Liver (tissue), 9 donors: ENCODE results near the gene CDCA8. TPM values are rescaled to one million over a fixed set of nuclear protein-coding genes. Genes with fewer than 3 reads are reported as not detected.

ENCODE experiments used
- DNase-seq: peaks from one replicate; pipeline ENCODE4 v3.0.0-alpha.2; 2017; ENCODE audit warnings: low spot score
- H3K27ac ChIP-seq, 2 donors: one replicate each; pipeline ENCODE4 v1.7.0; 2013; ENCODE audit warnings: inconsistent platforms in 2 of 2, low read length in 2 of 2, control low read depth in 1 of 2, low read depth in 1 of 2, mild to moderate bottlenecking in 1 of 2
- H3K27me3 ChIP-seq, 4 donors: one replicate each; pipeline versions ENCODE4 v1.6.1 to v1.7.0; 2013; ENCODE audit warnings: low read length in 3 of 4, inconsistent platforms in 1 of 4, mild to moderate bottlenecking in 1 of 4, moderate library complexity in 1 of 4; ENCODE audit not compliant: control insufficient read depth in 4 of 4, insufficient read depth in 4 of 4
- H3K36me3 ChIP-seq, 4 donors: one replicate each; pipeline versions ENCODE4 v1.6.1 to v1.7.0; 2013; ENCODE audit warnings: low read length in 3 of 4, mild to moderate bottlenecking in 3 of 4, low read depth in 1 of 4, moderate library complexity in 1 of 4; ENCODE audit not compliant: control insufficient read depth in 4 of 4, insufficient read depth in 3 of 4
- H3K4me1 ChIP-seq, 4 donors: one replicate each; pipeline versions ENCODE4 v1.6.1 to v1.7.0; 2013; ENCODE audit warnings: low read length in 3 of 4, mild to moderate bottlenecking in 3 of 4, moderate library complexity in 1 of 4; ENCODE audit not compliant: control insufficient read depth in 4 of 4, insufficient read depth in 4 of 4
- H3K4me3 ChIP-seq, 3 donors: one replicate each; pipeline versions ENCODE4 v1.6.1 to v1.7.0; 2013; ENCODE audit warnings: low read length in 3 of 3, control low read depth in 1 of 3, low read depth in 1 of 3, mild to moderate bottlenecking in 1 of 3
- H3K9ac ChIP-seq, 2 donors: one replicate each; pipeline ENCODE4 v1.7.0; 2013; ENCODE audit warnings: low read length in 2 of 2, mild to moderate bottlenecking in 2 of 2, moderate library complexity in 2 of 2, control low read depth in 1 of 2, low read depth in 1 of 2
- H3K9me3 ChIP-seq, 4 donors: one replicate each; pipeline versions ENCODE4 v1.6.1 to v1.7.0; 2013; ENCODE audit warnings: low read length in 3 of 4; ENCODE audit not compliant: control insufficient read depth in 4 of 4
- EGR1 ChIP-seq, 2 donors: IDR thresholded peaks; 2 replicates each; pipeline ENCODE4 v1.6.1; 2016 to 2018; ENCODE audit warnings: antibody characterized with exemption in 2 of 2, low read depth in 2 of 2
- FOXA1 ChIP-seq: IDR thresholded peaks from 2 replicates; pipeline ENCODE4 v1.6.1; 2016; ENCODE audit warnings: antibody characterized with exemption
- FOXA2 ChIP-seq: IDR thresholded peaks from 2 replicates; pipeline ENCODE4 v1.6.1; 2016; ENCODE audit warnings: antibody characterized with exemption
- HNF4A ChIP-seq, 2 donors: conservative IDR thresholded peaks; 2 replicates each; pipeline ENCODE4 v1.6.1; 2016; ENCODE audit warnings: antibody characterized with exemption in 2 of 2, mild to moderate bottlenecking in 2 of 2
- HNF4G ChIP-seq: IDR thresholded peaks from 2 replicates; pipeline ENCODE4 v1.6.1; 2016; ENCODE audit warnings: antibody characterized with exemption
- JUND ChIP-seq, 2 donors: IDR thresholded peaks; 2 replicates each; pipeline ENCODE4 v1.6.1; 2016; ENCODE audit warnings: antibody characterized with exemption in 2 of 2
- NR2F2 ChIP-seq: IDR thresholded peaks from 2 replicates; pipeline ENCODE4 v1.6.1; 2016; ENCODE audit warnings: antibody characterized with exemption
- RAD21 ChIP-seq, 2 donors: IDR thresholded peaks; 2 replicates each; pipeline ENCODE4 v1.6.1; 2016; ENCODE audit warnings: antibody characterized with exemption in 2 of 2, mild to moderate bottlenecking in 2 of 2
- RXRA ChIP-seq, 2 donors: IDR thresholded peaks; 2 replicates each; pipeline ENCODE4 v1.6.1; 2017 to 2018; ENCODE audit warnings: antibody characterized with exemption in 2 of 2, mild to moderate bottlenecking in 1 of 2
- SP1 ChIP-seq: IDR thresholded peaks from 2 replicates; pipeline ENCODE4 v1.6.1; 2018; ENCODE audit warnings: antibody characterized with exemption, mild to moderate bottlenecking
- TAF1 ChIP-seq: conservative IDR thresholded peaks from 2 replicates; pipeline ENCODE4 v1.6.1; 2016; ENCODE audit warnings: antibody characterized with exemption, mild to moderate bottlenecking
- YY1 ChIP-seq: IDR thresholded peaks from 2 replicates; pipeline ENCODE4 v1.6.1; 2016; ENCODE audit warnings: antibody characterized with exemption, mild to moderate bottlenecking
- WGBS: extraction: QIAGEN DNeasy Blood & Tissue Kit; methylation state at CpG from one replicate; pipeline ENCODE4 v1.1.7; 2013; 5-methylcytosine and 5-hydroxymethylcytosine counted together
- polyA plus RNA-seq, 2 donors: library from polyadenylated mRNA; stranded (reverse) in 1 of 2; unstranded in 1 of 2; fragments of 200-250 nt in 1 of 2; fragments of >200 nt in 1 of 2; fragmentation: Nextera tagmentation in 1 of 2; extraction: Ambion mirVana in 1 of 2; gene quantifications; one replicate each; pipeline versions ENCODE4 v1.2.1 to v1.2.3, GENCODE V29; 2013 to 2015
- total RNA-seq, 2 donors: library from RNA; depleted of rRNA; stranded (reverse); fragments of >200 nt; gene quantifications; one replicate each; pipeline ENCODE4 v1.2.3, GENCODE V29; 2014
- TF ChIP-seq, protein P1 (sequence below): IDR thresholded peaks from 2 replicates; pipeline ENCODE4 v1.6.1; 2016; ENCODE audit warnings: antibody characterized with exemption
- TF ChIP-seq, protein P2 (sequence below): fragments of 150-350 bp; IDR thresholded peaks from 2 replicates; pipeline ENCODE4 v1.5.1; 2017; ENCODE audit warnings: improper control_type of control experiment, low read depth, low read length; ENCODE audit not compliant: missing input control
- TF ChIP-seq, protein P3 (sequence below): IDR thresholded peaks from 2 replicates; pipeline ENCODE4 v1.6.1; 2016; ENCODE audit warnings: antibody characterized with exemption
- TF ChIP-seq, protein P4 (sequence below): IDR thresholded peaks from 2 replicates; pipeline ENCODE4 v1.6.1; 2016; ENCODE audit warnings: antibody characterized with exemption, mild to moderate bottlenecking
- TF ChIP-seq, protein P5 (sequence below): IDR thresholded peaks from 2 replicates; pipeline ENCODE4 v1.6.1; 2016; ENCODE audit warnings: antibody characterized with exemption
- donor health status: healthy.
- donor health status: healthy.
- donor health status: healthy.
- donor health status: healthy.
- donor health status: healthy.

The CDCA8 gene
- total and polyA plus RNA-seq, 4 donors = 0.25 to 16.5 (median 1.4) TPM

DNA sequence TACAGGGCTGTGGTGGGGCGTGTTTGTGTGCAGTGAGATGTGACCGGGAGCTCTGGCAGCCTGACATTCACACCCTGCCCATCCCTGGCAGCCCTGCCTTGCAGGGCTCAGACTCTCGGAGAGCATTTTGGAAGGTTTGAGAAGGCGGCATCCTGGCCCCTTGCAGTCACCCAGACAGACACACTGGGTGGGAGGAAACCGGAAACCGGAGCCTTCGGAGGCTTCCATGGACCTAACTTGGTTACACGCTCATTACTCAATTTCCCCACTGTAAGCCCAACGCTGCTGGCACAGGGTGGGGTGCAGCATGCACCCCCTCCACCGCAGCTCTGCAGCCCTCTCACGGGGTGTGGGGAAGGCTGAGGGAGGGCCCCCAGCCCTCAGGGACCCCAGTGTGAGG lies 35.4 kb upstream of the CDCA8 start:
- TF ChIP-seq NR2F2 (no peak), RAD21 (IDR thresholded peaks at IDR 0.05) (no peak), SP1 (no peak), FOXA2 (no peak), FOXA1 (no peak), HNF4A (conservative IDR thresholded peaks at IDR 0.05) (no peak), YY1 (no peak)
- TF ChIP-seq, protein P1, sequence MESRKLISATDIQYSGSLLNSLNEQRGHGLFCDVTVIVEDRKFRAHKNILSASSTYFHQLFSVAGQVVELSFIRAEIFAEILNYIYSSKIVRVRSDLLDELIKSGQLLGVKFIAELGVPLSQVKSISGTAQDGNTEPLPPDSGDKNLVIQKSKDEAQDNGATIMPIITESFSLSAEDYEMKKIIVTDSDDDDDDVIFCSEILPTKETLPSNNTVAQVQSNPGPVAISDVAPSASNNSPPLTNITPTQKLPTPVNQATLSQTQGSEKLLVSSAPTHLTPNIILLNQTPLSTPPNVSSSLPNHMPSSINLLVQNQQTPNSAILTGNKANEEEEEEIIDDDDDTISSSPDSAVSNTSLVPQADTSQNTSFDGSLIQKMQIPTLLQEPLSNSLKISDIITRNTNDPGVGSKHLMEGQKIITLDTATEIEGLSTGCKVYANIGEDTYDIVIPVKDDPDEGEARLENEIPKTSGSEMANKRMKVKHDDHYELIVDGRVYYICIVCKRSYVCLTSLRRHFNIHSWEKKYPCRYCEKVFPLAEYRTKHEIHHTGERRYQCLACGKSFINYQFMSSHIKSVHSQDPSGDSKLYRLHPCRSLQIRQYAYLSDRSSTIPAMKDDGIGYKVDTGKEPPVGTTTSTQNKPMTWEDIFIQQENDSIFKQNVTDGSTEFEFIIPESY = no peak
- TF ChIP-seq, protein P2, sequence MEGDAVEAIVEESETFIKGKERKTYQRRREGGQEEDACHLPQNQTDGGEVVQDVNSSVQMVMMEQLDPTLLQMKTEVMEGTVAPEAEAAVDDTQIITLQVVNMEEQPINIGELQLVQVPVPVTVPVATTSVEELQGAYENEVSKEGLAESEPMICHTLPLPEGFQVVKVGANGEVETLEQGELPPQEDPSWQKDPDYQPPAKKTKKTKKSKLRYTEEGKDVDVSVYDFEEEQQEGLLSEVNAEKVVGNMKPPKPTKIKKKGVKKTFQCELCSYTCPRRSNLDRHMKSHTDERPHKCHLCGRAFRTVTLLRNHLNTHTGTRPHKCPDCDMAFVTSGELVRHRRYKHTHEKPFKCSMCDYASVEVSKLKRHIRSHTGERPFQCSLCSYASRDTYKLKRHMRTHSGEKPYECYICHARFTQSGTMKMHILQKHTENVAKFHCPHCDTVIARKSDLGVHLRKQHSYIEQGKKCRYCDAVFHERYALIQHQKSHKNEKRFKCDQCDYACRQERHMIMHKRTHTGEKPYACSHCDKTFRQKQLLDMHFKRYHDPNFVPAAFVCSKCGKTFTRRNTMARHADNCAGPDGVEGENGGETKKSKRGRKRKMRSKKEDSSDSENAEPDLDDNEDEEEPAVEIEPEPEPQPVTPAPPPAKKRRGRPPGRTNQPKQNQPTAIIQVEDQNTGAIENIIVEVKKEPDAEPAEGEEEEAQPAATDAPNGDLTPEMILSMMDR = no peak
- TF ChIP-seq, protein P3, sequence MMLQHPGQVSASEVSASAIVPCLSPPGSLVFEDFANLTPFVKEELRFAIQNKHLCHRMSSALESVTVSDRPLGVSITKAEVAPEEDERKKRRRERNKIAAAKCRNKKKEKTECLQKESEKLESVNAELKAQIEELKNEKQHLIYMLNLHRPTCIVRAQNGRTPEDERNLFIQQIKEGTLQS = no peak
- TF ChIP-seq, protein P4, sequence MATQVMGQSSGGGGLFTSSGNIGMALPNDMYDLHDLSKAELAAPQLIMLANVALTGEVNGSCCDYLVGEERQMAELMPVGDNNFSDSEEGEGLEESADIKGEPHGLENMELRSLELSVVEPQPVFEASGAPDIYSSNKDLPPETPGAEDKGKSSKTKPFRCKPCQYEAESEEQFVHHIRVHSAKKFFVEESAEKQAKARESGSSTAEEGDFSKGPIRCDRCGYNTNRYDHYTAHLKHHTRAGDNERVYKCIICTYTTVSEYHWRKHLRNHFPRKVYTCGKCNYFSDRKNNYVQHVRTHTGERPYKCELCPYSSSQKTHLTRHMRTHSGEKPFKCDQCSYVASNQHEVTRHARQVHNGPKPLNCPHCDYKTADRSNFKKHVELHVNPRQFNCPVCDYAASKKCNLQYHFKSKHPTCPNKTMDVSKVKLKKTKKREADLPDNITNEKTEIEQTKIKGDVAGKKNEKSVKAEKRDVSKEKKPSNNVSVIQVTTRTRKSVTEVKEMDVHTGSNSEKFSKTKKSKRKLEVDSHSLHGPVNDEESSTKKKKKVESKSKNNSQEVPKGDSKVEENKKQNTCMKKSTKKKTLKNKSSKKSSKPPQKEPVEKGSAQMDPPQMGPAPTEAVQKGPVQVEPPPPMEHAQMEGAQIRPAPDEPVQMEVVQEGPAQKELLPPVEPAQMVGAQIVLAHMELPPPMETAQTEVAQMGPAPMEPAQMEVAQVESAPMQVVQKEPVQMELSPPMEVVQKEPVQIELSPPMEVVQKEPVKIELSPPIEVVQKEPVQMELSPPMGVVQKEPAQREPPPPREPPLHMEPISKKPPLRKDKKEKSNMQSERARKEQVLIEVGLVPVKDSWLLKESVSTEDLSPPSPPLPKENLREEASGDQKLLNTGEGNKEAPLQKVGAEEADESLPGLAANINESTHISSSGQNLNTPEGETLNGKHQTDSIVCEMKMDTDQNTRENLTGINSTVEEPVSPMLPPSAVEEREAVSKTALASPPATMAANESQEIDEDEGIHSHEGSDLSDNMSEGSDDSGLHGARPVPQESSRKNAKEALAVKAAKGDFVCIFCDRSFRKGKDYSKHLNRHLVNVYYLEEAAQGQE = no peak
- H3K27me3 ChIP-seq = no peaks in the 10 kb centered on the region
- H3K4me1 ChIP-seq = no peaks in the 10 kb centered on the region
- H3K9ac ChIP-seq = no peak overlapping the region
- H3K27ac ChIP-seq = no peak overlapping the region
- no peaks in the 10 kb centered on the region for H3K9me3 ChIP-seq
- no peaks in the 10 kb centered on the region for H3K36me3 ChIP-seq
- no peak for DNase-seq
- WGBS = 80% methylated on average over 11 of the region's 11 CpGs
- H3K4me3 ChIP-seq = no peak overlapping the region

DNA sequence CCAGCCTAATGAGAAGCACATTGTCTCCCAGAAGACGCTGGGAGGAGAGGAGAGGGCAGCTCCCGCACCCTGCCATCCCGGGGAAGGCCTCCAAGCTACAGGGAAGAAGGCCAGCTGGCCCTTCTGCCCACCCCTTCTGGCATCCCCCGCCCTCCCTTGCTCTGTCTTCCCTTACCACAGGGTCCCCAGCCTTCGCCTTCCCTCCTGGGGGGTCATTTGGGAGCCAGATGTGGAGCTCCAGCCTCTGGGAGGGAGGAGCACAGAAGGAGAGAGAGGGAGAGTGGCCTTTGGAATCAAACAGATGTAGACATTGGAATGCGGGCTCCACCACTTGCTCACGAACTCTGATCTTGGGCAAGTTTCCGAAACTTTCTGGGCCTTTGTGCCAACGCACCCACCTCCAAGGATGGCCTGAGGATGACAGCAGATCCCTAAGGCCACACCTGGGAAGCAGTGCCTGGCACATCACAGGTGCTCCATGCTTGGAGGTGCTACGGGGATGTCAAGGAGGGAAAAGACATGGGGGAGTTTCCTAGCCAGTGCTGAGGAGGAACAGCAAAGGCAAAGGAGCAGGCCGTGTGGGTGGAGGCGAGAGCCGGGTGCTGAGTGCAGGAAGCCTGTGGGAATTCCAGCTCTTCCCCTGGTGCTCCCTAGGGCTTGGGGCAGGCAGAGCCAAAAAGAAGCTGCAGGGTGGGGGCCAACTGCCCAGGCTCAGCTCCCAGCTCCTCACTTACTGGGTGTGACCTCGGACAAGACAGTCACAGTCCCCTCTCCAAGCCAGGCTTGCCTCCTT lies 34.5 kb upstream of the CDCA8 start:
- Histone ChIP-seq H3K9me3 (no peaks in the 10 kb centered on the region), H3K27me3 (no peaks in the 10 kb centered on the region), H3K4me3 (no peak overlapping the region), H3K9ac (no peak overlapping the region), H3K27ac (no peak overlapping the region), H3K4me1 (no peaks in the 10 kb centered on the region), H3K36me3 (no peaks in the 10 kb centered on the region)
- WGBS = 60% methylated on average over 14 of the region's 14 CpGs
- TF ChIP-seq TAF1 = no peak
- TF ChIP-seq, protein P3 = no peak
- no peak for TF ChIP-seq JUND (IDR thresholded peaks at IDR 0.05)
- no peak for TF ChIP-seq SP1
- no peak for TF ChIP-seq HNF4G
- no peak for TF ChIP-seq FOXA2
- no peak for TF ChIP-seq NR2F2
- TF ChIP-seq, protein P2 = no peak
- no peak for TF ChIP-seq RXRA (IDR thresholded peaks at IDR 0.05)
- no peak for TF ChIP-seq FOXA1
- no peak for TF ChIP-seq HNF4A (conservative IDR thresholded peaks at IDR 0.05)
- no peak for TF ChIP-seq EGR1 (IDR thresholded peaks at IDR 0.05; ENCODE audit: low read depth in 2 of 2)
- no peak for TF ChIP-seq RAD21 (IDR thresholded peaks at IDR 0.05)
- TF ChIP-seq, protein P5, sequence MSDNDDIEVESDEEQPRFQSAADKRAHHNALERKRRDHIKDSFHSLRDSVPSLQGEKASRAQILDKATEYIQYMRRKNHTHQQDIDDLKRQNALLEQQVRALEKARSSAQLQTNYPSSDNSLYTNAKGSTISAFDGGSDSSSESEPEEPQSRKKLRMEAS = no peak
- TF ChIP-seq YY1 = no peak
- no peak for DNase-seq
